Tibial nerve (tissue), 4 donors: Measurements from ENCODE around the gene GPC6. TPM values are rescaled to one million over a fixed set of nuclear protein-coding genes. Genes with fewer than 3 reads are reported as not detected.

ENCODE experiments used
- DNase-seq, 2 donors: peaks; one replicate each; pipeline ENCODE4 v3.0.0-alpha.2; 2019; ENCODE audit warnings: low spot score in 2 of 2
- H3K27ac ChIP-seq, 4 donors: fragments of 200-600 bp; sonication (generic) in 3 of 4; one replicate each; pipeline ENCODE4 v1.5.1; 2017 to 2019; ENCODE audit warnings: mild to moderate bottlenecking in 1 of 4
- H3K27me3 ChIP-seq, 2 donors: fragments of 200-600 bp; sonication (generic) in 1 of 2; one replicate each; pipeline versions ENCODE4 v1.5.1 to v1.6.0; 2017 to 2019
- H3K36me3 ChIP-seq, 3 donors: fragments of 200-600 bp; sonication (generic); one replicate each; pipeline ENCODE4 v1.5.1; 2018 to 2019
- H3K4me1 ChIP-seq, 4 donors: fragments of 200-600 bp; sonication (generic) in 3 of 4; one replicate each; pipeline ENCODE4 v1.5.1; 2017 to 2019
- H3K4me3 ChIP-seq, 4 donors: fragments of 200-600 bp; sonication (generic) in 3 of 4; one replicate each; pipeline ENCODE4 v1.5.1; 2017 to 2019; ENCODE audit warnings: mild to moderate bottlenecking in 1 of 4, moderate library complexity in 1 of 4
- H3K9me3 ChIP-seq, 4 donors: fragments of 200-600 bp; sonication (generic) in 3 of 4; one replicate each; pipeline ENCODE4 v1.5.1; 2017 to 2019
- EP300 ChIP-seq, 2 donors: sonication (generic); formaldehyde crosslinking; IDR thresholded peaks; one replicate each; pipeline ENCODE4 v1.6.1; 2017; ENCODE audit warnings: antibody characterized with exemption in 2 of 2, mild to moderate bottlenecking in 1 of 2
- POLR2A ChIP-seq, 2 donors: fragments of 450-650 bp; IDR thresholded peaks; one replicate each; pipeline ENCODE4 v1.6.1; 2017; ENCODE audit warnings: antibody characterized with exemption in 2 of 2, mild to moderate bottlenecking in 2 of 2, moderate library complexity in 2 of 2
- WGBS, 2 donors: methylation state at CpG; one replicate each; pipeline ENCODE4 v1.1.5; 2018; 5-methylcytosine and 5-hydroxymethylcytosine counted together
- total RNA-seq, 4 donors: library from RNA; depleted of rRNA; stranded (reverse); fragments of >200 nt; gene quantifications; one replicate each; pipeline ENCODE4 v1.1.0, GENCODE V29; 2016
- TF ChIP-seq, protein P1 (sequence below), 5 experiments: fragments of 200-600 bp in 3 of 5; fragments of 450-650 bp in 2 of 5; sonication (generic) in 3 of 5; IDR thresholded peaks; one replicate each; pipeline ENCODE4 v1.5.1; 2016 to 2019; ENCODE audit warnings: antibody characterized with exemption in 5 of 5, mild to moderate bottlenecking in 3 of 5, moderate library complexity in 2 of 5

The GPC6 gene
- total RNA-seq, 4 donors from 2014 or later = 21.9 to 39.5 (median 29.8) TPM

GRCh38 chr13:93614776-93615175, 388.2 kb downstream of the GPC6 start:
- 61 to 71% methylated on average over 1 of the region's 1 CpG for WGBS, 2 donors
- H3K9me3 ChIP-seq = no peaks in the 10 kb centered on the region
- no peaks in the 10 kb centered on the region for H3K27me3 ChIP-seq
- TF ChIP-seq POLR2A (IDR thresholded peaks at IDR 0.05) = no peak
- TF ChIP-seq EP300 (IDR thresholded peaks at IDR 0.05) = no peak
- TF ChIP-seq, protein P1, sequence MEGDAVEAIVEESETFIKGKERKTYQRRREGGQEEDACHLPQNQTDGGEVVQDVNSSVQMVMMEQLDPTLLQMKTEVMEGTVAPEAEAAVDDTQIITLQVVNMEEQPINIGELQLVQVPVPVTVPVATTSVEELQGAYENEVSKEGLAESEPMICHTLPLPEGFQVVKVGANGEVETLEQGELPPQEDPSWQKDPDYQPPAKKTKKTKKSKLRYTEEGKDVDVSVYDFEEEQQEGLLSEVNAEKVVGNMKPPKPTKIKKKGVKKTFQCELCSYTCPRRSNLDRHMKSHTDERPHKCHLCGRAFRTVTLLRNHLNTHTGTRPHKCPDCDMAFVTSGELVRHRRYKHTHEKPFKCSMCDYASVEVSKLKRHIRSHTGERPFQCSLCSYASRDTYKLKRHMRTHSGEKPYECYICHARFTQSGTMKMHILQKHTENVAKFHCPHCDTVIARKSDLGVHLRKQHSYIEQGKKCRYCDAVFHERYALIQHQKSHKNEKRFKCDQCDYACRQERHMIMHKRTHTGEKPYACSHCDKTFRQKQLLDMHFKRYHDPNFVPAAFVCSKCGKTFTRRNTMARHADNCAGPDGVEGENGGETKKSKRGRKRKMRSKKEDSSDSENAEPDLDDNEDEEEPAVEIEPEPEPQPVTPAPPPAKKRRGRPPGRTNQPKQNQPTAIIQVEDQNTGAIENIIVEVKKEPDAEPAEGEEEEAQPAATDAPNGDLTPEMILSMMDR (IDR thresholded peaks at IDR 0.05) = no peak
- no peaks in the 10 kb centered on the region for H3K36me3 ChIP-seq
- H3K4me3 ChIP-seq = no peak overlapping the region
- DNase-seq = no peak
- no peaks in the 10 kb centered on the region for H3K4me1 ChIP-seq
- H3K27ac ChIP-seq = no peak overlapping the region

- no peak overlapping the region for H3K4me3 ChIP-seq
- DNase-seq = no peak
- 37 to 65% methylated on average over 2 of the region's 2 CpGs for WGBS, 2 donors
- H3K36me3 ChIP-seq = no peaks in the 10 kb centered on the region
- no peaks in the 10 kb centered on the region for H3K9me3 ChIP-seq
- H3K27ac ChIP-seq = no peak overlapping the region
- no peaks in the 10 kb centered on the region for H3K27me3 ChIP-seq
- H3K4me1 ChIP-seq = peaks cover 0 to under 1% (median 0%) of the 10 kb centered on the region in 4 donors
- no peak for TF ChIP-seq EP300 (IDR thresholded peaks at IDR 0.05)
- TF ChIP-seq, protein P1 (IDR thresholded peaks at IDR 0.05) = no peak
- TF ChIP-seq POLR2A (IDR thresholded peaks at IDR 0.05) = no peak
Observed at GRCh38 chr13:93620181-93620765, 393.7 kb downstream of the GPC6 start.

DNA sequence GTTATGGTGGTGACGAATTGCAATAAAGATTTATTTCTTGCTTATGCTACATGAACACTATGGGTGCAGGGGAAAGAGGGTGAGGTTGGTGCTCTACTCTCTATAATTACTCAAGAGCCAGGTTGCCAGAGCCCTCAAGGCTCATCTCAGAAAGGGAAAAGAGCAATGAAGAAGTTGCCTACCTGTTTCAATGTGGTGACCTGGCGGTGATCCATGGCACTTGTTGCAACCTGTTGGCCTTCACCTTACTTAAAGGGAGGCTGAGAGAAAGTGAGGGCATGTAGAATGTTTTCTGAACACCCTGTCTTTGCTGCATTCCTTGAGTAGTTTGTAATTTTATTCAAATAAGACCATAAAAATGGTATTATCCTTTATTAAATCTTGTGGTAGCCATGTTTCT, 394.4 kb downstream of the GPC6 start:
- TF ChIP-seq, protein P1 (IDR thresholded peaks at IDR 0.05) = no peak
- no peak for TF ChIP-seq POLR2A (IDR thresholded peaks at IDR 0.05)
- TF ChIP-seq EP300 (IDR thresholded peaks at IDR 0.05) = no peak
- Histone ChIP-seq H3K27me3 (no peaks in the 10 kb centered on the region), H3K36me3 (no peaks in the 10 kb centered on the region), H3K9me3 (no peaks in the 10 kb centered on the region), H3K27ac (no peak overlapping the region), H3K4me3 (no peak overlapping the region), H3K4me1 (peaks cover 0 to 7% (median 0%) of the 10 kb centered on the region in 4 donors)
- no peak for DNase-seq
- WGBS, 2 donors = 92 to 99% methylated on average over 2 of the region's 2 CpGs

GRCh38 chr13:93621966-93622365, 395.4 kb downstream of the GPC6 start:
- DNase-seq = no peak
- H3K4me1 ChIP-seq = peaks cover 0 to 7% (median 0%) of the 10 kb centered on the region in 4 donors
- TF ChIP-seq POLR2A (IDR thresholded peaks at IDR 0.05) = no peak
- TF ChIP-seq, protein P1 (IDR thresholded peaks at IDR 0.05) = no peak
- TF ChIP-seq EP300 (IDR thresholded peaks at IDR 0.05) = no peak
- H3K27ac ChIP-seq = no peak overlapping the region
- H3K4me3 ChIP-seq = no peak overlapping the region
- H3K27me3 ChIP-seq = no peaks in the 10 kb centered on the region
- H3K9me3 ChIP-seq = no peaks in the 10 kb centered on the region
- H3K36me3 ChIP-seq = no peaks in the 10 kb centered on the region

- Histone ChIP-seq H3K27ac (no peak overlapping the region), H3K36me3 (no peaks in the 10 kb centered on the region), H3K4me3 (no peak overlapping the region), H3K27me3 (no peaks in the 10 kb centered on the region), H3K4me1 (peaks cover 0 to 7% (median 0%) of the 10 kb centered on the region in 4 donors), H3K9me3 (no peaks in the 10 kb centered on the region)
- no peak for TF ChIP-seq POLR2A (IDR thresholded peaks at IDR 0.05)
- no peak for TF ChIP-seq EP300 (IDR thresholded peaks at IDR 0.05)
- TF ChIP-seq, protein P1 (IDR thresholded peaks at IDR 0.05) = no peak
- no peak for DNase-seq
- 50 to 54% methylated on average over 2 of the region's 2 CpGs for WGBS, 2 donors
Observed at GRCh38 chr13:93624311-93624777, 397.7 kb downstream of the GPC6 start.
